Measurements from ENCODE around the gene MT1M.

MT1M gene

DNA sequence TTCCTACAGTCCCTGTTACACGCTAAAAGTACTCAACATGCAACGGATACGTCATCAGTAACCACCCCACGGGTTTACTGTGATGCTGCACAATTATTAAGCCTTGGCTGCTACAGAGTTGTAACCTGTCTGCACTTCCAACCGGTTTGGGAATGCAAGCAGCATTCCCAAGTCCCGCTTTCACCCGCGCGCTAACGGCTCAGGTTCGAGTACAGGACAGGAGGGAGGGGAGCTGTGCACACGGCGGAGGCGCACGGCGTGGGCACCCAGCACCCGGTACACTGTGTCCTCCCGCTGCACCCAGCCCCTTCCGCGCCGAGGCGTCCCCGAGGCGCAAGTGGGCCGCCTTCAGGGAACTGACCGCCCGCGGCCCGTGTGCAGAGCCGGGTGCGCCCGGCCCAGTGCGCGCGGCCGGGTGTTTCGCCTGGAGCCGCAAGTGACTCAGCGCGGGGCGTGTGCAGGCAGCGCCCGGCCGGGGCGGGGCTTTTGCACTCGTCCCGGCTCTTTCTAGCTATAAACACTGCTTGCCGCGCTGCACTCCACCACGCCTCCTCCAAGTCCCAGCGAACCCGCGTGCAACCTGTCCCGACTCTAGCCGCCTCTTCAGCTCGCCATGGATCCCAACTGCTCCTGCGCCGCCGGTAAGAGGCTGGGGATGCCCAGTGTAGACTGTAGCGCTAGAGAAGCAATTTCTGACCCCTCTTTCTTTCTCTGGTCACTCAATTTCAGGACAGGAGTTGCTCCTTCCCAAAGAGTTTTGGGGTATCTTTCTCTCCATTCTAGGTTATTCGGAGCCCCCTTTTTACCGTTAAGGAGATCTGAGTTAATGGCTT, 24.2 kb upstream of the MT1M start, which contains the start of gene MT2A:
MT2A (plus strand) TSS at position 542 of the 833 bp plus-strand sequence; CDS start at position 614, 72 bp downstream.
- peak within 1 kb of the TSS; percentile 43 to 94 (median 80) for H3K4me3 ChIP-seq (ENCODE audit: control insufficient read depth in 1 of 7, extremely low read depth in 1 of 7, insufficient read depth in 4 of 7, low read depth in 2 of 7, low read length in 6 of 7)
- ChIA-PET CTCF (interaction anchor here (0.6 to 7.7 kb wide), 6 partner anchors 20 to 94 kb away, joined by 3 to 41 read pairs (median 4); no protein-coding TSS in a partner anchor), POLR2A (interaction anchor here (0.7 kb wide), 1 partner anchor 20 kb away, joined by 3 read pairs; no protein-coding TSS in a partner anchor)
- H3K9me3 ChIP-seq (ENCODE audit: control extremely low read depth in 1 of 5, control insufficient read depth in 4 of 5, insufficient read depth in 2 of 5, low read depth in 1 of 5, low read length in 4 of 5) = no peaks in the 10 kb centered on the region
- peak; percentile 94 to 96 (median 95) for DNase-seq
- peaks cover 7 to 36% (median 33%) of the 10 kb centered on the region in 4 experiments for H3K4me1 ChIP-seq (ENCODE audit: control extremely low read depth in 1 of 4, control insufficient read depth in 4 of 4, insufficient read depth in 4 of 4, low read length in 3 of 4)
- H3K27ac ChIP-seq (ENCODE audit: insufficient read depth in 1 of 2, low read depth in 1 of 2, low read length in 2 of 2, poor library complexity in 1 of 2, severe bottlenecking in 2 of 2) = peak within 1 kb of the TSS in 1 of 2 experiments; percentile 70
- H3K36me3 ChIP-seq (ENCODE audit: control insufficient read depth in 4 of 4, insufficient read depth in 4 of 4, low read length in 3 of 4) = no peaks in the 10 kb centered on the region
- 9% methylated on average over 46 of the region's 62 CpGs for WGBS (ENCODE audit: insufficient coverage)
- peaks cover 0 to 4% (median 0%) of the 10 kb centered on the region in 5 experiments for H3K27me3 ChIP-seq (replicated peaks in 2 of 5; ENCODE audit: control insufficient read depth in 4 of 5, insufficient read depth in 5 of 5, low read length in 4 of 5)

DNA sequence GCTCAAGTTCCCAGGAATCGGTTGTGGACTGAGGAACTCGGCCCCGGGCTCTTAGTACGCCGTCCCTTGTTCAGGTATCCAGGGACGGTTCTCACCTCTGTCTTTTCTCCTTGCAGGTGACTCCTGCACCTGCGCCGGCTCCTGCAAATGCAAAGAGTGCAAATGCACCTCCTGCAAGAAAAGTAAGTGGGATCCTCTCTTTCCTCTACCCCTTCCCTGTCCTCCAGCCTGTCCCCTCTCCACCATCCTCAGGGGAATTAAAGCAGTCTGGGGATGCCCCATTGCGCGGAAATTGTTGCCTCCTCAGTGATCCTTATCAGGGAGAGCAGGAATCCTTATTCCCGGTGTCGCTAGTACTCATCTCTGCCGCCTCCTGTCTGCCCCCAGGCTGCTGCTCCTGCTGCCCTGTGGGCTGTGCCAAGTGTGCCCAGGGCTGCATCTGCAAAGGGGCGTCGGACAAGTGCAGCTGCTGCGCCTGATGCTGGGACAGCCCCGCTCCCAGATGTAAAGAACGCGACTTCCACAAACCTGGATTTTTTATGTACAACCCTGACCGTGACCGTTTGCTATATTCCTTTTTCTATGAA, 23.5 kb upstream of the MT1M start:
- ChIA-PET POLR2A (interaction anchor here (0.7 kb wide), 1 partner anchor 21 kb away, joined by 3 read pairs; no protein-coding TSS in a partner anchor), CTCF (interaction anchor here (1.0 to 7.7 kb wide), 5 partner anchors 15 to 93 kb away, joined by 3 to 41 read pairs (median 5); no protein-coding TSS in a partner anchor)
- Histone ChIP-seq H3K4me1 (ENCODE audit: control extremely low read depth in 1 of 4, control insufficient read depth in 4 of 4, insufficient read depth in 4 of 4, low read length in 3 of 4) (peaks cover 7 to 36% (median 33%) of the 10 kb centered on the region in 4 experiments), H3K27me3 (replicated peaks in 2 of 5; ENCODE audit: control insufficient read depth in 4 of 5, insufficient read depth in 5 of 5, low read length in 4 of 5) (peaks cover 0 to 4% (median 0%) of the 10 kb centered on the region in 5 experiments), H3K9me3 (ENCODE audit: control extremely low read depth in 1 of 5, control insufficient read depth in 4 of 5, insufficient read depth in 2 of 5, low read depth in 1 of 5, low read length in 4 of 5) (no peaks in the 10 kb centered on the region), H3K36me3 (ENCODE audit: control insufficient read depth in 4 of 4, insufficient read depth in 4 of 4, low read length in 3 of 4) (no peaks in the 10 kb centered on the region), H3K27ac (ENCODE audit: insufficient read depth in 1 of 2, low read depth in 1 of 2, low read length in 2 of 2, poor library complexity in 1 of 2, severe bottlenecking in 2 of 2) (peak overlapping the region in 1 of 2 experiments; percentile 70), H3K4me3 (ENCODE audit: control insufficient read depth in 1 of 7, extremely low read depth in 1 of 7, insufficient read depth in 4 of 7, low read depth in 2 of 7, low read length in 6 of 7) (peak overlapping the region; percentile 43 to 94 (median 80))
- DNase-seq = no peak
- under 1% methylated on average over 18 of the region's 21 CpGs for WGBS (ENCODE audit: insufficient coverage)

DNA sequence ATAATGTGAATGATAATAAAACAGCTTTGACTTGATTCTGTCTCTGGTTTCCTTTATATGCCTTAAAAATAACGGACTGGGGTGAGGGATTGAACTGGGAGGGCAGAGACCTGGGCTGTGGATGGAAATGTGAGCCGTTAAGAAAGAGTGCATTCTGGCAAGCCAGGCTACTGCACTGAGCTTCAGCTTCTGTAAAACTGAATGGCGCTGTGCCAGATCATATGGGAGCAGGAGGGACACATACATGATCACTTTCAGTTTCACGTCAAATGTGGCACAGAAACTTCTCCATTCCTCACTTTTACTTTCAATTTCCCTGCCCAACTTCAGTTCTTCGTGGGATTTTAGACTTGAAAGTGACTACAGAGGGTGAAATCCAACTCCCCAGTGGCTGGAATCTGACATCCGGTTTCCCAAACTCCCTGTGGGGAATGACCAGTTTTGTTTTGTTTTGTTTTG, 23.0 kb upstream of the MT1M start:
- ChIA-PET CTCF (interaction anchor here (1.5 to 7.7 kb wide), 2 partner anchors 14 to 92 kb away, joined by 5 to 41 read pairs; no protein-coding TSS in a partner anchor), POLR2A (no interaction called here)
- peak overlapping the region in 1 of 2 experiments; percentile 70 for H3K27ac ChIP-seq (ENCODE audit: insufficient read depth in 1 of 2, low read depth in 1 of 2, low read length in 2 of 2, poor library complexity in 1 of 2, severe bottlenecking in 2 of 2)
- no peaks in the 10 kb centered on the region for H3K9me3 ChIP-seq (ENCODE audit: control extremely low read depth in 1 of 5, control insufficient read depth in 4 of 5, insufficient read depth in 2 of 5, low read depth in 1 of 5, low read length in 4 of 5)
- H3K36me3 ChIP-seq (ENCODE audit: control insufficient read depth in 4 of 4, insufficient read depth in 4 of 4, low read length in 3 of 4) = no peaks in the 10 kb centered on the region
- H3K4me3 ChIP-seq (ENCODE audit: control insufficient read depth in 1 of 7, extremely low read depth in 1 of 7, insufficient read depth in 4 of 7, low read depth in 2 of 7, low read length in 6 of 7) = peak overlapping the region in 6 of 7 experiments; percentile 66 to 94 (median 82)
- peak; percentile 96 to 99 (median 98) for DNase-seq
- peaks cover 7 to 36% (median 33%) of the 10 kb centered on the region in 4 experiments for H3K4me1 ChIP-seq (ENCODE audit: control extremely low read depth in 1 of 4, control insufficient read depth in 4 of 4, insufficient read depth in 4 of 4, low read length in 3 of 4)
- H3K27me3 ChIP-seq (replicated peaks in 2 of 5; ENCODE audit: control insufficient read depth in 4 of 5, insufficient read depth in 5 of 5, low read length in 4 of 5) = peaks cover 0 to 4% (median 0%) of the 10 kb centered on the region in 5 experiments
- 0% methylated on average over 2 of the region's 6 CpGs for WGBS (ENCODE audit: insufficient coverage)

DNA sequence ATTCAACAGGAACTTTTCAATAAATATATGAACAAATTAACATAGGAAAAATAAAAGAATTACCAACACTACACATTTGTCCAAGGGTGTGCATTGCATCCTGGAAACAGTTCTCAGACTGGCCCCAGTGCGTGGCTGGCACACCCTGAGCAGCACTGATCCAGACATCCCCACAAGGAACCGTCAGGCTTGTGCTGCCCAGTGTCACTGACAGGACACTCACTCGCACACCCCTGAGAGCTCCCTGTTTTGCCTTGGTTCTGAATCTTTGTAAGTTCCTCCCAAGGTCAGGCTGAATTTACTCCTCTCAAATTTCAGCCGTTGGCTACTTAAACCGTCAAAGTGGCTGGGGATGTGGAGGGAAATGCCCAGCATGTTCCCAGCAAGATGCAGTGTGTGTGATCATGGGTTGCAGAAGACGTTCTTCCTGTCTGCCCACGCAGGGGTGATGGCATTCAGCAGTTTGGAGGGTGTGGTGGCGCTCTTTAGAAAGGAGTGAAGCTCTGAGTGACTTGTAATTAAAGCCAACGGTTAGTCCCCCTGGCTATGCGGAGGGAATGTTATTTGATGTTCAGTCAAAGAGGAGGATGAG, 22.3 kb upstream of the MT1M start:
- Histone ChIP-seq H3K27me3 (replicated peaks in 2 of 5; ENCODE audit: control insufficient read depth in 4 of 5, insufficient read depth in 5 of 5, low read length in 4 of 5) (peaks cover 0 to 4% (median 0%) of the 10 kb centered on the region in 5 experiments), H3K36me3 (ENCODE audit: control insufficient read depth in 4 of 4, insufficient read depth in 4 of 4, low read length in 3 of 4) (no peaks in the 10 kb centered on the region), H3K9me3 (ENCODE audit: control extremely low read depth in 1 of 5, control insufficient read depth in 4 of 5, insufficient read depth in 2 of 5, low read depth in 1 of 5, low read length in 4 of 5) (no peaks in the 10 kb centered on the region), H3K4me1 (ENCODE audit: control extremely low read depth in 1 of 4, control insufficient read depth in 4 of 4, insufficient read depth in 4 of 4, low read length in 3 of 4) (peaks cover 7 to 36% (median 33%) of the 10 kb centered on the region in 4 experiments), H3K27ac (ENCODE audit: insufficient read depth in 1 of 2, low read depth in 1 of 2, low read length in 2 of 2, poor library complexity in 1 of 2, severe bottlenecking in 2 of 2) (peak overlapping the region in 1 of 2 experiments; percentile 70), H3K4me3 (ENCODE audit: control insufficient read depth in 1 of 7, extremely low read depth in 1 of 7, insufficient read depth in 4 of 7, low read depth in 2 of 7, low read length in 6 of 7) (peak overlapping the region in 6 of 7 experiments; percentile 66 to 94 (median 82))
- 67% methylated on average over 9 of the region's 10 CpGs for WGBS (ENCODE audit: insufficient coverage)
- peak in 2 of 3 donors; percentile 44 to 49 for DNase-seq
- ChIA-PET POLR2A (no interaction called here), CTCF (interaction anchor here (1.0 to 7.7 kb wide), 4 partner anchors 9 to 92 kb away, joined by 4 to 41 read pairs (median 12); no protein-coding TSS in a partner anchor)

DNA sequence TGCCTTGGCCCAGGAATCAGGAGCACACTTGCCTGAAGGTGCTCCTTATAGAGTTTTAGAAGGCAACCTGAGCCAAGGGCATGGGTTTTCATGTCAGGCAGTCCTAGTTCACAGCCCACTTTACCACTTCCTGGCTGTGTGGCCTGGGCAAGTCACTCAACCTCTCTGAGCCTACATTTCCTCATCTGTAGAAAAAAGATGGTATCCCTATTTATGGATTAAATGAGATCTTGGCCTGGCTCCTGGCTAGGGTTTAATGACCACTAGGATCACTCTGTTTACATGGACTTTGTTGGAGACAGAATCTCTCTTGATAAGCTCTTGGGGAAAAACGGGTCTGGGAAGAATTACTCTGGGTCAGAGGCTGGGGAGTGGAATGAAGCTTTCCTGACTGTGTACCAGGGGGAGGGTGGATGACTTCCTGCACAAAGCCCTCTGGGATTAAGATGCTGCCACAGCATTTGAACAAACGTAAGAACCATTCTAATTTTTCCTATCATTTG, 21.8 kb upstream of the MT1M start:
- Histone ChIP-seq H3K9me3 (ENCODE audit: control extremely low read depth in 1 of 5, control insufficient read depth in 4 of 5, insufficient read depth in 2 of 5, low read depth in 1 of 5, low read length in 4 of 5) (no peaks in the 10 kb centered on the region), H3K4me3 (ENCODE audit: control insufficient read depth in 1 of 7, extremely low read depth in 1 of 7, insufficient read depth in 4 of 7, low read depth in 2 of 7, low read length in 6 of 7) (peak overlapping the region in 1 of 7 experiments; percentile 84), H3K27me3 (replicated peaks in 2 of 5; ENCODE audit: control insufficient read depth in 4 of 5, insufficient read depth in 5 of 5, low read length in 4 of 5) (peaks cover 0 to 4% (median 0%) of the 10 kb centered on the region in 5 experiments), H3K27ac (ENCODE audit: insufficient read depth in 1 of 2, low read depth in 1 of 2, low read length in 2 of 2, poor library complexity in 1 of 2, severe bottlenecking in 2 of 2) (no peak overlapping the region), H3K4me1 (ENCODE audit: control extremely low read depth in 1 of 4, control insufficient read depth in 4 of 4, insufficient read depth in 4 of 4, low read length in 3 of 4) (peaks cover 7 to 36% (median 33%) of the 10 kb centered on the region in 4 experiments), H3K36me3 (ENCODE audit: control insufficient read depth in 4 of 4, insufficient read depth in 4 of 4, low read length in 3 of 4) (no peaks in the 10 kb centered on the region)
- ChIA-PET CTCF (interaction anchor here (1.0 to 3.4 kb wide), 4 partner anchors 10 to 13 kb away, joined by 3 to 18 read pairs (median 4); no protein-coding TSS in a partner anchor), POLR2A (no interaction called here)
- no peak for DNase-seq
- 100% methylated on average over 2 of the region's 2 CpGs for WGBS (ENCODE audit: insufficient coverage)

DNA sequence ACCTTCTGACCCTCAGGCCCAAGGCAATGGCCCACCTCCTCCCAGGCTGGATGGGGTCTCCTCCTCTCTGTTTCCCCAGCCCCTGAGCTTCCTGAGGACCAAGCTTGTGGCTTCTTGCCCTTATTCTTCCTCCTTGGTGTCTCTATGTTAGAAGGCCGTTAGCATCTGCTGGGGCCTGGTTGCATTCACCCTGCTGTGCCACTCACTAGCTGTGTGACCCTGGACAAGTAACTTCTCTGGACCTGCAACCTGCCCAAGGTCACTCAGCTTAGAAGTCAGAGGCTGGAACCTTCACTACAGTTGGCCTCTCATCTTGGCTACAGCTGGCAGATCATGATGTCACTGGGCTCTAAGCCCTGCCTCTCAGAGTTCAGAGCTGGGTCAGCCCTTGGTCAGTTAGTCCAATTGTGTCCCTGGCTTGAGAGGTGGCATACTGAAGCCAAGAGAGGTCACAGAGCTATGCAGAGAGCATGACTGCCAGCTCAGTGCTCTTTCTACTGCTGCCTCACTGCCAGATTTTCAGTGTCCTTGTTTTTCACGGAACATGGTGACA, 21.1 kb upstream of the MT1M start:
- DNase-seq = no peak
- POLR2A ChIA-PET = no interaction called here
- Histone ChIP-seq H3K27ac (ENCODE audit: insufficient read depth in 1 of 2, low read depth in 1 of 2, low read length in 2 of 2, poor library complexity in 1 of 2, severe bottlenecking in 2 of 2) (no peak overlapping the region), H3K9me3 (ENCODE audit: control extremely low read depth in 1 of 5, control insufficient read depth in 4 of 5, insufficient read depth in 2 of 5, low read depth in 1 of 5, low read length in 4 of 5) (no peaks in the 10 kb centered on the region), H3K36me3 (ENCODE audit: control insufficient read depth in 4 of 4, insufficient read depth in 4 of 4, low read length in 3 of 4) (no peaks in the 10 kb centered on the region), H3K4me3 (ENCODE audit: control insufficient read depth in 1 of 7, extremely low read depth in 1 of 7, insufficient read depth in 4 of 7, low read depth in 2 of 7, low read length in 6 of 7) (no peak overlapping the region), H3K27me3 (replicated peaks in 2 of 5; ENCODE audit: control insufficient read depth in 4 of 5, insufficient read depth in 5 of 5, low read length in 4 of 5) (peaks cover under 1 to 7% (median 2%) of the 10 kb centered on the region in 5 experiments), H3K4me1 (ENCODE audit: control extremely low read depth in 1 of 4, control insufficient read depth in 4 of 4, insufficient read depth in 4 of 4, low read length in 3 of 4) (peaks cover 7 to 36% (median 33%) of the 10 kb centered on the region in 4 experiments)
- CTCF ChIA-PET = interaction anchor here (1.0 to 3.4 kb wide), 5 partner anchors 9 to 19 kb away, joined by 3 to 18 read pairs (median 4); no protein-coding TSS in a partner anchor
- 100% methylated on average over 2 of the region's 2 CpGs for WGBS (ENCODE audit: insufficient coverage)
